H1 (cell line): ENCODE measurements around the gene PLCB1. TPM values are rescaled to one million over a fixed set of nuclear protein-coding genes. Genes with fewer than 3 reads are reported as not detected.

Source experiments
- BACH1 ChIP-seq: IDR thresholded peaks from 2 replicates; pipeline ENCODE4 v1.6.1; 2012; ENCODE audit warnings: low read length, improper control_type of control experiment
- POLR2A ChIP-seq, 2 experiments: IDR thresholded peaks; 1 replicate in 1 of 2; 2 replicates in 1 of 2; pipeline ENCODE4 v1.6.1; 2011; ENCODE audit warnings: low read depth in 2 of 2, low read length in 2 of 2, mild to moderate bottlenecking in 2 of 2; ENCODE audit errors: control extremely low read depth in 1 of 2
- POU5F1 ChIP-seq: IDR thresholded peaks from 2 replicates; pipeline ENCODE4 v1.6.1; 2011; ENCODE audit warnings: low read depth, mild to moderate bottlenecking, low read length, moderate library complexity
- TAF7 ChIP-seq: optimal IDR thresholded peaks from 2 replicates; pipeline ENCODE3; 2011; ENCODE audit warnings: low read depth, mild to moderate bottlenecking, inconsistent platforms, low read length, moderate library complexity, borderline replicate concordance
- TBP ChIP-seq: IDR thresholded peaks from 2 replicates; pipeline ENCODE4 v1.6.1; 2011; ENCODE audit warnings: low read depth, low read length, improper control_type of control experiment
- polyA plus RNA-seq, 7 experiments: library from polyadenylated mRNA; depleted of rRNA in 3 of 7; stranded (reverse) in 5 of 7; unstranded in 2 of 7; fragments of >200 nt in 5 of 7; fragments of 200-250 nt in 2 of 7; gene quantifications; 1 replicate in 5 of 7; 2 replicates in 1 of 7; 4 replicates in 1 of 7; pipeline versions ENCODE4 v1.2.1 to v1.2.3, GENCODE V29; 2011 to 2013; ENCODE audit warnings: missing spikeins in 2 of 7, mixed read lengths in 2 of 7
- total RNA-seq: library from RNA; stranded (reverse); fragmentation: NEBNext Ultra II Directional; extraction: Animal tissue kit (Norgen Biotek cat#: 25700); gene quantifications from 2 replicates; pipeline ENCODE4 v1.2.1, GENCODE V29; 2021
- TF ChIP-seq, protein P1 (sequence below): IDR thresholded peaks from 2 replicates; pipeline ENCODE4 v1.6.1; 2012; ENCODE audit warnings: inconsistent platforms

The PLCB1 gene
- total and polyA plus RNA-seq, 2 of the 8 experiments (the other 6 are each of a cell fraction or from before 2014, with no cell fraction given) = 2.6 to 9.1 TPM

DNA sequence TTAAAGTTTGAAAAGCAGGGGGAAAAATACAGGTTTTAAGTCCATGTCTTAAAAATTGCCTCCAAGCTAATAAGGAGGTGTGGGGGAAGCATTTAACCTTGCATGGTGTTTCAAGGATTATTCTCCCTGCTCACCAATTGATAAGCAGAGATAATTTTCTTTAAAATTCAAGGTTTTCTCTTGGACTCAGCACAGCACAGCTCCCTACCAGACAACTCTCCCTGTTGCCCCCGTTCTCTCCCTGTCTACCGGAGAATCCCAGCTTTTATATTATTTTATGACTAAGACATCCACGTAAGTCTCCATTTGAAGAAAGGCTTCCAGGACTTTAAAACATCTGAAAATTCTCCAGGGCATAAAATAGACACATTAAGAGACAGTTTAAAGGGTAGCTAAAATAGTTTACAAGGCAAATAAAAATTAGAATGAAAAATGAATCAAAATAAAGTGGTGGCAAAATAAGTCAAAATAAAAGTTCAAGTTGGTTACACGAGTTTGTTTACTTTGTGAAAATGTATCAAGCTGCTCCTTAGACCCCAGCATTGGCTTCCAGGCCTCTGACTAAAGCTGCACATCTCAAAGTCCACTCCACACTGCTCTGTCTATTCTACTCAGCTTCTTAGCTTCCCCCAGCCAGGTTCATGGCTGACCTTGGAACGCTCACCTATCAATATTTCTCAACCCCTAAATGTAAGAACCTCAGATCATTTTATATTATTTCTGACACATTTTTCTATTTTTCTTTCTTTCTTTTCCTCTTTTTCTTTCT lies 748.2 kb downstream of the PLCB1 start (continued):
- TF ChIP-seq TAF7 (no peak), TBP (no peak), POLR2A (IDR thresholded peaks at IDR 0.05; ENCODE audit: control extremely low read depth in 1 of 2, low read depth in 2 of 2, low read length in 2 of 2) (no peak), BACH1 (no peak), POU5F1 (no peak)
- TF ChIP-seq, protein P1, sequence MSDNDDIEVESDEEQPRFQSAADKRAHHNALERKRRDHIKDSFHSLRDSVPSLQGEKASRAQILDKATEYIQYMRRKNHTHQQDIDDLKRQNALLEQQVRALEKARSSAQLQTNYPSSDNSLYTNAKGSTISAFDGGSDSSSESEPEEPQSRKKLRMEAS = no peak
